ENCODE measurements around the gene PIK3AP1. TPM values are rescaled to one million over a fixed set of nuclear protein-coding genes. Genes with fewer than 3 reads are reported as not detected.

The PIK3AP1 gene
- total and polyA plus RNA-seq, 2 of the 8 experiments (the other 6 are each of a cell fraction or from before 2014, with no cell fraction given) = 1.9 to 4.5 TPM

GRCh38 chr10:96638120-96638519 is 82.2 kb downstream of the PIK3AP1 start:
- H3K4me1 ChIP-seq (replicated peaks in 1 of 4; ENCODE audit: control insufficient read depth in 3 of 4, insufficient read depth in 4 of 4, low read length in 3 of 4) = no peaks in the 10 kb centered on the region
- no peaks in the 10 kb centered on the region for H3K27me3 ChIP-seq (replicated peaks in 1 of 4; ENCODE audit: control insufficient read depth in 3 of 4, extremely low read depth in 1 of 4, insufficient read depth in 3 of 4, low read length in 3 of 4)
- no peak overlapping the region for H2BK5ac ChIP-seq (ENCODE audit: low read depth, low read length)
- H2BK120ac ChIP-seq (replicated peaks; ENCODE audit: low read depth, low read length) = no peak overlapping the region
- no peak overlapping the region for H3K4ac ChIP-seq (replicated peaks; ENCODE audit: insufficient read length, low read depth, low read length)
- WGBS, 2 experiments (ENCODE audit: extremely low coverage in 1 of 2, insufficient coverage in 1 of 2, insufficient read length in 1 of 2, insufficient replicate concordance in 2 of 2, low coverage in 1 of 2, low lambda C conversion rate in 2 of 2, missing lambda C conversion rate in 1 of 2) = 94% methylated on average over 3 of the region's 3 CpGs; no CpG with 5 or more reads in 1 of the 2 experiments
- FAIRE-seq (no peak), DNase-seq (ENCODE audit: low read depth in 1 of 2, low spot score in 2 of 2) (no peak)
- no peak overlapping the region for H3K23ac ChIP-seq (ENCODE audit: insufficient read length)
- H3K79me1 ChIP-seq (ENCODE audit: low read depth, low read length) = no peaks in the 10 kb centered on the region
- H3K18ac ChIP-seq (ENCODE audit: extremely low read depth, low read length) = no peak overlapping the region
- POLR2A ChIA-PET (ENCODE audit: partially characterized antibody) = no interaction called here
- H3K4me2 ChIP-seq (ENCODE audit: insufficient read depth in 1 of 2, low read depth in 2 of 2, low read length in 2 of 2) = no peak overlapping the region
- H3K14ac ChIP-seq (ENCODE audit: insufficient read length) = no peak overlapping the region
- H3K9me3 ChIP-seq (ENCODE audit: insufficient read depth in 2 of 2, low read depth in 1 of 2, low read length in 1 of 2) = no peaks in the 10 kb centered on the region
- no peaks in the 10 kb centered on the region for H3K79me2 ChIP-seq (ENCODE audit: control insufficient read depth in 1 of 2, insufficient read depth in 2 of 2, low read length in 2 of 2)
- H3K9ac ChIP-seq (replicated peaks in 1 of 4; ENCODE audit: extremely low read depth in 1 of 4, low read depth in 3 of 4, low read length in 3 of 4) = no peak overlapping the region
- H2BK15ac ChIP-seq (ENCODE audit: low read length) = no peak overlapping the region
- TF ChIP-seq CREB1 (IDR thresholded peaks at IDR 0.05) (no peak), EP300 (IDR thresholded peaks at IDR 0.05; ENCODE audit: borderline replicate concordance in 1 of 2, low read depth in 2 of 2, low read length in 2 of 2) (no peak), SP1 (IDR thresholded peaks at IDR 0.05; ENCODE audit: low read depth, low read length) (no peak), MAX (IDR thresholded peaks at IDR 0.05) (no peak), SIN3A (conservative IDR thresholded peaks at IDR 0.05 in 1 of 2, IDR thresholded peaks at IDR 0.05 in 1 of 2; ENCODE audit: low read depth in 1 of 2, low read length in 2 of 2) (no peak), MAFK (IDR thresholded peaks at IDR 0.05; ENCODE audit: low read depth, low read length) (no peak), SAP30 (IDR thresholded peaks at IDR 0.05; ENCODE audit: insufficient read depth, insufficient replicate concordance, low read length) (no peak), ASH2L (IDR thresholded peaks at IDR 0.05; ENCODE audit: low read length) (no peak), BRCA1 (IDR thresholded peaks at IDR 0.05; ENCODE audit: low read depth, low read length) (no peak), SP2 (IDR thresholded peaks at IDR 0.05; ENCODE audit: low read length) (no peak), SIX5 (IDR thresholded peaks at IDR 0.05; ENCODE audit: low read depth, low read length) (no peak)
- no peaks in the 10 kb centered on the region; the same call in 1 of the 2 replicates for H3K23me2 ChIP-seq (ENCODE audit: low read depth, low read length)
- H4K20me1 ChIP-seq (replicated peaks in 1 of 2; ENCODE audit: control insufficient read depth in 1 of 2, insufficient read depth in 2 of 2, low read length in 2 of 2) = no peaks in the 10 kb centered on the region
- H2AK5ac ChIP-seq (ENCODE audit: low read depth, low read length) = no peak overlapping the region
- H2BK12ac ChIP-seq (ENCODE audit: low read depth, low read length) = no peak overlapping the region
- no peak overlapping the region for H4K5ac ChIP-seq (ENCODE audit: insufficient read length, low read depth, low read length)
- H4K91ac ChIP-seq (replicated peaks; ENCODE audit: insufficient read length, low read length) = no peak overlapping the region
- no peak overlapping the region for H2AFZ ChIP-seq (ENCODE audit: low read length)
- H2BK20ac ChIP-seq (ENCODE audit: low read length) = no peak overlapping the region
- no peak overlapping the region for H3K4me3 ChIP-seq (ENCODE audit: extremely low read depth in 1 of 4, insufficient read depth in 2 of 4, low read depth in 3 of 4, low read length in 4 of 4)
- H3K36me3 ChIP-seq (ENCODE audit: control insufficient read depth in 2 of 4, insufficient read depth in 4 of 4, low read length in 3 of 4) = no peaks in the 10 kb centered on the region
- no peak overlapping the region for H3K56ac ChIP-seq (replicated peaks; ENCODE audit: insufficient read length, low read depth, low read length)
- no peak overlapping the region for H4K8ac ChIP-seq (ENCODE audit: extremely low read depth, insufficient read depth, low read length)
- CTCF ChIA-PET (ENCODE audit: partially characterized antibody) = interaction anchor here (0.6 to 6.2 kb wide), 9 partner anchors 11 to 375 kb away, joined by 3 to 57 read pairs (median 5); no protein-coding TSS in a partner anchor
- no peak overlapping the region for H3K27ac ChIP-seq (ENCODE audit: low read depth, low read length)

Measured in H1 (cell line).